Stimulated activated CD8-positive, alpha-beta memory T cell treated with anti-CD3 and anti-CD28 coated beads, Interleukin-15, amount 100 ng/mL, for 48 hours (primary cell): ENCODE results near the gene MKNK2.
"Not testable (repeated sequence)": the region's sequence is repeated elsewhere in the genome, so short reads cannot be mapped to it uniquely, and the experiment has no call there.

Source experiments
- DNase-seq, 2 donors: peaks; one replicate each; pipeline ENCODE4 v3.0.0-alpha.2; 2020; ENCODE audit warnings: low read depth in 2 of 2

MKNK2 gene

GRCh38 chr19:1992759-1993260 lies 58.2 kb downstream of the MKNK2 start:
- DNase-seq: peak in 1 of 2 donors; percentile 17

- no peak for DNase-seq
Measured at GRCh38 chr19:1991018-1991913, 59.8 kb downstream of the MKNK2 start.

- no peak for DNase-seq
Measured at GRCh38 chr19:1990230-1991017, 60.6 kb downstream of the MKNK2 start.

GRCh38 chr19:1989513-1990229 lies 61.4 kb downstream of the MKNK2 start:
- DNase-seq: no peak

- not testable (repeated sequence) for DNase-seq
Measured at GRCh38 chr19:1988464-1988863, 62.6 kb downstream of the MKNK2 start.
